Esophagus mucosa (tissue), 1 donor: Measurements from ENCODE around the gene DRD4. TPM values are rescaled to one million over a fixed set of nuclear protein-coding genes. Genes with fewer than 3 reads are reported as not detected.

Source experiments
- ATAC-seq: fragments of 200-7000 bp; cut with Tn5 transposase; one replicate; pipeline ENCODE4 v1.9.1; 2020
- total RNA-seq: library from RNA; stranded (reverse); gene quantifications from one replicate; pipeline ENCODE4 v1.2.4, GENCODE V29; 2023
- donor health status: DM: yes; HTN: yes; CAD: no.

DRD4 gene
- total RNA-seq, 1 donor from 2014 or later: 0.16 TPM

GRCh38 chr11:610146-610801, 26.8 kb upstream of the DRD4 start:
- ATAC-seq: no peak

GRCh38 chr11:611001-611996, 25.8 kb upstream of the DRD4 start:
- ATAC-seq: no peak

GRCh38 chr11:612201-612960, 24.7 kb upstream of the DRD4 start:
- ATAC-seq: peak; percentile 9

- ATAC-seq: no peak
Measured at GRCh38 chr11:612961-613300, 24.1 kb upstream of the DRD4 start.

- ATAC-seq: peak; percentile 66
Measured at GRCh38 chr11:613369-613968, 23.6 kb upstream of the DRD4 start.

GRCh38 chr11:614021-614622, 22.9 kb upstream of the DRD4 start:
- ATAC-seq: no peak

- peak; percentile 1 for ATAC-seq
Measured at GRCh38 chr11:614623-615503, 22.2 kb upstream of the DRD4 start.

GRCh38 chr11:615504-616319, 21.4 kb upstream of the DRD4 start, which contains the start of gene IRF7:
IRF7 (minus strand) TSS chr11:615950; CDS start chr11:615364, 586 bp downstream.
- peak; percentile 68 for ATAC-seq

- no peak for ATAC-seq
Measured at GRCh38 chr11:616320-617198, 20.5 kb upstream of the DRD4 start.

GRCh38 chr11:617199-617911, 19.7 kb upstream of the DRD4 start:
- no peak for ATAC-seq

GRCh38 chr11:617912-618682, 19.0 kb upstream of the DRD4 start:
- no peak for ATAC-seq

GRCh38 chr11:618856-619627, 18.0 kb upstream of the DRD4 start:
- no peak for ATAC-seq

GRCh38 chr11:619628-620050, 17.4 kb upstream of the DRD4 start:
- no peak for ATAC-seq

- ATAC-seq: no peak
Measured at GRCh38 chr11:620201-620600, 16.9 kb upstream of the DRD4 start.

GRCh38 chr11:620935-621814, 15.9 kb upstream of the DRD4 start:
- ATAC-seq: no peak

GRCh38 chr11:621838-622237, 15.2 kb upstream of the DRD4 start:
- ATAC-seq: no peak
